ENCODE results near the gene MAP4K5. TPM values are rescaled to one million over a fixed set of nuclear protein-coding genes. Genes with fewer than 3 reads are reported as not detected.
A peak's percentile ranks its signal among the peaks of the same experiment; 100 is the strongest.
"Not testable (repeated sequence)": the region's sequence is repeated elsewhere in the genome, so short reads cannot be mapped to it uniquely, and the experiment has no call there.

MAP4K5 gene
- total RNA-seq, 1 experiment from 2014 or later = 72.7 TPM

GRCh38 chr14:50507078-50507477 lies 25.3 kb downstream of the MAP4K5 start:
- DNase-seq (ENCODE audit: low read depth); in situ Hi-C loops (cut with HindIII; ENCODE audit: low pct_unique_long_range_greater_than_20kb, low sequenced_read_pairs): not testable (repeated sequence)

- in situ Hi-C loops (cut with HindIII; ENCODE audit: low pct_unique_long_range_greater_than_20kb, low sequenced_read_pairs) = no loop called here
- peak; percentile 61 for DNase-seq (ENCODE audit: low read depth)
Observed at GRCh38 chr14:50501642-50502041, 30.7 kb downstream of the MAP4K5 start.

- in situ Hi-C loops (cut with HindIII; ENCODE audit: low pct_unique_long_range_greater_than_20kb, low sequenced_read_pairs) = no loop called here
- DNase-seq (ENCODE audit: low read depth) = no peak
Observed at GRCh38 chr14:50497351-50497750, 35.0 kb downstream of the MAP4K5 start.

- in situ Hi-C loops (cut with HindIII; ENCODE audit: low pct_unique_long_range_greater_than_20kb, low sequenced_read_pairs) = no loop called here
- DNase-seq (ENCODE audit: low read depth) = no peak
Observed at GRCh38 chr14:50489851-50490250, 42.5 kb downstream of the MAP4K5 start.

GRCh38 chr14:50488521-50488920 lies 43.8 kb downstream of the MAP4K5 start:
- in situ Hi-C loops (cut with HindIII; ENCODE audit: low pct_unique_long_range_greater_than_20kb, low sequenced_read_pairs) = no loop called here
- no peak for DNase-seq (ENCODE audit: low read depth)

- DNase-seq (ENCODE audit: low read depth) = no peak
- in situ Hi-C loops (cut with HindIII; ENCODE audit: low pct_unique_long_range_greater_than_20kb, low sequenced_read_pairs) = no loop called here
Observed at GRCh38 chr14:50479041-50479440, 53.3 kb downstream of the MAP4K5 start.

GRCh38 chr14:50477760-50478159 lies 54.6 kb downstream of the MAP4K5 start:
- in situ Hi-C loops (cut with HindIII; ENCODE audit: low pct_unique_long_range_greater_than_20kb, low sequenced_read_pairs) = no loop called here

GRCh38 chr14:50476134-50476533 lies 56.2 kb downstream of the MAP4K5 start:
- in situ Hi-C loops (cut with HindIII; ENCODE audit: low pct_unique_long_range_greater_than_20kb, low sequenced_read_pairs) = no loop called here
- DNase-seq (ENCODE audit: low read depth) = no peak

More at GRCh38 chr14:50477760-50478159, 54.6 kb downstream of the MAP4K5 start:
- no peak for DNase-seq (ENCODE audit: low read depth)

- in situ Hi-C loops (cut with HindIII; ENCODE audit: low pct_unique_long_range_greater_than_20kb, low sequenced_read_pairs) = no loop called here
- DNase-seq (ENCODE audit: low read depth) = no peak
Observed at GRCh38 chr14:50475460-50475859, 56.9 kb downstream of the MAP4K5 start.

- in situ Hi-C loops (cut with HindIII; ENCODE audit: low pct_unique_long_range_greater_than_20kb, low sequenced_read_pairs) = no loop called here
- DNase-seq (ENCODE audit: low read depth) = no peak
Observed at GRCh38 chr14:50471838-50472465, 60.4 kb downstream of the MAP4K5 start.

GRCh38 chr14:50469982-50470381 lies 62.4 kb downstream of the MAP4K5 start:
- in situ Hi-C loops (cut with HindIII; ENCODE audit: low pct_unique_long_range_greater_than_20kb, low sequenced_read_pairs) = no loop called here
- no peak for DNase-seq (ENCODE audit: low read depth)

GRCh38 chr14:50462111-50462510 lies 70.3 kb downstream of the MAP4K5 start:
- no peak for DNase-seq (ENCODE audit: low read depth)
- in situ Hi-C loops (cut with HindIII; ENCODE audit: low pct_unique_long_range_greater_than_20kb, low sequenced_read_pairs) = no loop called here

- no peak for DNase-seq (ENCODE audit: low read depth)
- in situ Hi-C loops (cut with HindIII; ENCODE audit: low pct_unique_long_range_greater_than_20kb, low sequenced_read_pairs) = no loop called here
Observed at GRCh38 chr14:50453869-50454268, 78.5 kb downstream of the MAP4K5 start.

GRCh38 chr14:50452979-50453705 lies 79.2 kb downstream of the MAP4K5 start:
- peak; percentile 62 for DNase-seq (ENCODE audit: low read depth)
- in situ Hi-C loops (cut with HindIII; ENCODE audit: low pct_unique_long_range_greater_than_20kb, low sequenced_read_pairs) = no loop called here

GRCh38 chr14:50452296-50452695 lies 80.1 kb downstream of the MAP4K5 start:
- no peak for DNase-seq (ENCODE audit: low read depth)
- in situ Hi-C loops (cut with HindIII; ENCODE audit: low pct_unique_long_range_greater_than_20kb, low sequenced_read_pairs) = no loop called here

- in situ Hi-C loops (cut with HindIII; ENCODE audit: low pct_unique_long_range_greater_than_20kb, low sequenced_read_pairs) = no loop called here
- no peak for DNase-seq (ENCODE audit: low read depth)
Observed at GRCh38 chr14:50451854-50452253, 80.5 kb downstream of the MAP4K5 start.

GRCh38 chr14:50447461-50447860 lies 84.9 kb downstream of the MAP4K5 start:
- in situ Hi-C loops (cut with HindIII; ENCODE audit: low pct_unique_long_range_greater_than_20kb, low sequenced_read_pairs) = no loop called here
- DNase-seq (ENCODE audit: low read depth) = peak; percentile 86

- peak; percentile 34 for DNase-seq (ENCODE audit: low read depth)
- in situ Hi-C loops (cut with HindIII; ENCODE audit: low pct_unique_long_range_greater_than_20kb, low sequenced_read_pairs) = no loop called here
Observed at GRCh38 chr14:50434528-50434927, 97.8 kb downstream of the MAP4K5 start.

- in situ Hi-C loops (cut with HindIII; ENCODE audit: low pct_unique_long_range_greater_than_20kb, low sequenced_read_pairs) = no loop called here
- DNase-seq (ENCODE audit: low read depth) = no peak
Observed at GRCh38 chr14:50432131-50432530, 100.2 kb downstream of the MAP4K5 start.

- in situ Hi-C loops (cut with HindIII; ENCODE audit: low pct_unique_long_range_greater_than_20kb, low sequenced_read_pairs) = no loop called here
- DNase-seq (ENCODE audit: low read depth) = no peak
Observed at GRCh38 chr14:50425816-50426215, 106.6 kb downstream of the MAP4K5 start.
